Activated naive CD4-positive, alpha-beta T cell treated with anti-CD3 and anti-CD28 coated beads for 36 hours (primary cell): Measurements from ENCODE around the gene USP21. TPM values are rescaled to one million over a fixed set of nuclear protein-coding genes. Genes with fewer than 3 reads are reported as not detected.

Experiments
- CTCF ChIA-PET: fragments of 350-600 bp; sonication (Branson Sonifier 250); formaldehyde crosslinking; loops from one replicate; lab custom pipeline; 2021; ENCODE audit warnings: antibody characterized with exemption; lab: Charles Lee
- DNase-seq: peaks from one replicate; pipeline ENCODE4 v3.0.0-alpha.2; 2020
- H3K27ac Mint-ChIP-seq: one replicate; pipeline ENCODE4 v1.8.0; 2021; ENCODE audit warnings: mild to moderate bottlenecking, mixed read lengths
- H3K27me3 Mint-ChIP-seq: one replicate; pipeline ENCODE4 v1.8.0; 2021; ENCODE audit warnings: low read depth, mixed read lengths
- H3K36me3 Mint-ChIP-seq: one replicate; pipeline ENCODE4 v1.8.0; 2021; ENCODE audit warnings: low read depth, mixed read lengths
- H3K4me1 Mint-ChIP-seq: one replicate; pipeline ENCODE4 v1.8.0; 2021; ENCODE audit warnings: low read depth, mixed read lengths
- H3K4me3 Mint-ChIP-seq: one replicate; pipeline ENCODE4 v1.8.0; 2021; ENCODE audit warnings: mild to moderate bottlenecking, moderate library complexity, mixed read lengths
- H3K9me3 Mint-ChIP-seq: one replicate; pipeline ENCODE4 v1.8.0; 2021; ENCODE audit warnings: mixed read lengths
- intact Hi-C: fragments of 100-400 bp; cut with micrococcal nuclease; formaldehyde crosslinking; loops from one replicate; pipeline ENCODE4 v1.15.1; 2023
- total RNA-seq, 2 experiments: library from RNA; stranded (reverse); gene quantifications; one replicate each; pipeline ENCODE4 v1.2.3, GENCODE V29; 2021

The USP21 gene
- total RNA-seq, 2 experiments from 2014 or later = 35.7 to 36.1 TPM

DNA sequence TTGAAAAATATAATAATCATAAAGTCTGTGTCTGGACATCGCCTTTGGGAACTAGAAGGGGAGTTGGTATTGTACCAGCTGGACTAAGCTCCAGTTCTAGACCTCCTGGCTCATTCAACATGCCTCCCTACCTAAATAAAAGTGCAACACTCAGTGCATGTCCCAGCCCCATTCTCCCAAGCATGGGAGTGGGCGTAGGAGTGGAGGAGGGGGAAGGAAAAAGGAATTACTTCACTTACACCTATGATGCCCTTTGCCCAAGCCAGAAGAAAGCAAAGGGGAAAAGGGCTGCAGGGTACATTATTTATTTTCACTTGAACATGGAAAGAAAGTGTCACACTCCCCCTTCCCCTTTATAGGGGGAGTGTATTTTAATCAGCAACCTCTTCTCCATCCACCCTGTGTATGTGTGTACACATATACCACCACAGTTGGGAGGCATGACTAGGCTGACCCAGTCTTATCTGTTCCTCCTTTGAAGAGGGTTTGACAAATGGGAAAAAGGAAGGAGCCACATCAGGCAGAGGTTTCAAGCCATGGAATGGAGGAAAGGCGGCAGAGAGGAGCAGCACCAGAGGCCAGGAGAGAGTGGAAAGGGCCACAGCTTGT lies 38.2 kb upstream of the USP21 start:
- no peak for DNase-seq
- CTCF ChIA-PET = interaction anchor here (0.8 to 2.1 kb wide), 3 partner anchors 12 to 24 kb away, joined by 4 to 11 read pairs (median 5); partner anchors contain the start of gene DEDD
- H3K4me3 Mint-ChIP-seq = no peak overlapping the region
- H3K9me3 Mint-ChIP-seq = no peaks in the 10 kb centered on the region
- peaks cover 46% of the 10 kb centered on the region for H3K4me1 Mint-ChIP-seq
- intact Hi-C loops = no loop called here
- peak overlapping the region; percentile 88 for H3K27ac Mint-ChIP-seq
- H3K36me3 Mint-ChIP-seq = peaks cover 47% of the 10 kb centered on the region
- H3K27me3 Mint-ChIP-seq = no peaks in the 10 kb centered on the region

DNA sequence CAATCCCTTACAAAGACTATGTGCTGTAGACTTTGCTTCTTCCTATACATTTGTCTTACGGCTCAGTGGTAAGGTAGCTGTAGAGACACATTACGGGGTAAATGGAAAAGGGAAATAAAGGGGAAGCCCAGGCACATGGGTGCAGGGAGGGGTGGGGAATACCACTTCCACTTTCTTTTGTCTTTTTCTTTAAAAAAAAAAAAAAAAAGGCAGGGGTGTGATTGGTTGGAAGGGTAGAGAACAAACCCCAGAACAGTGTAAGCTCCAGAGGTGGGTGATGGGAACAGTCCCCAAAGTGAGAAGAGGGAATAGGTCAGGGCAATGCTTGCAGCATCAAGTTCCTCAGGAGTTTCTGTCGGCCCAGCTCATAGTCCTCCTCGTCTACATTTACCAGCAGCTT lies 37.5 kb upstream of the USP21 start:
- intact Hi-C loops = no loop called here
- CTCF ChIA-PET = interaction anchor here (0.8 to 2.1 kb wide), 3 partner anchors 11 to 24 kb away, joined by 4 to 11 read pairs (median 5); partner anchors contain the start of gene DEDD
- DNase-seq = no peak

GRCh38 chr1:161122967-161123366 lies 36.3 kb upstream of the USP21 start:
- peaks cover 52% of the 10 kb centered on the region for H3K36me3 Mint-ChIP-seq
- CTCF ChIA-PET = no interaction called here
- no peaks in the 10 kb centered on the region for H3K9me3 Mint-ChIP-seq

More for the DNA sequence above, 37.5 kb upstream of the USP21 start:
- H3K27me3 Mint-ChIP-seq = no peaks in the 10 kb centered on the region
- H3K36me3 Mint-ChIP-seq = peaks cover 47% of the 10 kb centered on the region
- H3K4me1 Mint-ChIP-seq = peaks cover 43% of the 10 kb centered on the region
- H3K4me3 Mint-ChIP-seq = no peak overlapping the region
- no peaks in the 10 kb centered on the region for H3K9me3 Mint-ChIP-seq
- H3K27ac Mint-ChIP-seq = peak overlapping the region; percentile 88

DNA sequence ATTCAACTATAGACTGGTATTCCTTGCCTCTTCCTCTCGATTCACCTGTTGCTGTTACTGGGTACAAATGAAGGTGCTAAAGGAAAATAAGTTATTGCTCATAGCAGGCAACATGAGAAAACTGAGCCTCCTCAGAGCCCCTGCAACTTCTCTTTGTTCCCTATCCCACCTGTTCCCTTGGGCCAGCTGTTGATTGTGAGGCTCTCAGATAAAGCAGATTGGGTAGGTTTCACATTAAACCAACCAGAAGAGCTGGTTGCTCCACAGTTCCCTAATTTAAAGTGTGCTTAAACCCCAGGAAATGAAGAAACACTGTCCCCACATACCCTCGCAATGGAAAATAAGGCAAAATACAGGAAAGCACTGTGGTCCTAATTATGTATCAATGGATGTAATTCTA lies 31.7 kb upstream of the USP21 start:
- Mint-ChIP-seq H3K4me3 (no peak overlapping the region), H3K9me3 (no peaks in the 10 kb centered on the region), H3K27me3 (no peaks in the 10 kb centered on the region), H3K27ac (no peak overlapping the region), H3K36me3 (peaks cover 52% of the 10 kb centered on the region), H3K4me1 (peaks cover 55% of the 10 kb centered on the region)
- intact Hi-C loops = no loop called here
- DNase-seq = no peak
- CTCF ChIA-PET = interaction anchor here (1.8 kb wide), 1 partner anchor 11 kb away, joined by 8 read pairs; no protein-coding TSS in a partner anchor

More at GRCh38 chr1:161122967-161123366, 36.3 kb upstream of the USP21 start:
- Mint-ChIP-seq H3K4me3 (no peak overlapping the region), H3K27me3 (no peaks in the 10 kb centered on the region), H3K27ac (peak overlapping the region; percentile 38), H3K4me1 (peaks cover 52% of the 10 kb centered on the region)
- intact Hi-C loops = no loop called here
- no peak for DNase-seq

- intact Hi-C loops = no loop called here
- peak overlapping the region; percentile 69 for H3K27ac Mint-ChIP-seq
- no peaks in the 10 kb centered on the region for H3K9me3 Mint-ChIP-seq
- DNase-seq = no peak
- no peak overlapping the region for H3K4me3 Mint-ChIP-seq
- H3K27me3 Mint-ChIP-seq = no peaks in the 10 kb centered on the region
- peaks cover 55% of the 10 kb centered on the region for H3K4me1 Mint-ChIP-seq
- CTCF ChIA-PET = interaction anchor here (1.2 to 1.8 kb wide), 2 partner anchors 10 to 14 kb away, joined by 3 to 8 read pairs; no protein-coding TSS in a partner anchor
- peaks cover 45% of the 10 kb centered on the region for H3K36me3 Mint-ChIP-seq
These were observed 30.5 kb upstream of the USP21 start for GRCh38 chr1:161128591-161129420.

GRCh38 chr1:161130266-161130665 lies 29.0 kb upstream of the USP21 start:
- Mint-ChIP-seq H3K9me3 (no peaks in the 10 kb centered on the region), H3K36me3 (peaks cover 43% of the 10 kb centered on the region), H3K27ac (peak overlapping the region; percentile 44), H3K27me3 (no peaks in the 10 kb centered on the region), H3K4me3 (no peak overlapping the region), H3K4me1 (peaks cover 55% of the 10 kb centered on the region)
- intact Hi-C loops = loop anchor here (10.0 kb wide), 1 partner anchor 295 kb away; no protein-coding TSS in a partner anchor
- CTCF ChIA-PET = interaction anchor here (1.2 kb wide), 2 partner anchors 13 to 36 kb away, joined by 3 read pairs; partner anchors contain the start of gene PPOX
- no peak for DNase-seq

DNA sequence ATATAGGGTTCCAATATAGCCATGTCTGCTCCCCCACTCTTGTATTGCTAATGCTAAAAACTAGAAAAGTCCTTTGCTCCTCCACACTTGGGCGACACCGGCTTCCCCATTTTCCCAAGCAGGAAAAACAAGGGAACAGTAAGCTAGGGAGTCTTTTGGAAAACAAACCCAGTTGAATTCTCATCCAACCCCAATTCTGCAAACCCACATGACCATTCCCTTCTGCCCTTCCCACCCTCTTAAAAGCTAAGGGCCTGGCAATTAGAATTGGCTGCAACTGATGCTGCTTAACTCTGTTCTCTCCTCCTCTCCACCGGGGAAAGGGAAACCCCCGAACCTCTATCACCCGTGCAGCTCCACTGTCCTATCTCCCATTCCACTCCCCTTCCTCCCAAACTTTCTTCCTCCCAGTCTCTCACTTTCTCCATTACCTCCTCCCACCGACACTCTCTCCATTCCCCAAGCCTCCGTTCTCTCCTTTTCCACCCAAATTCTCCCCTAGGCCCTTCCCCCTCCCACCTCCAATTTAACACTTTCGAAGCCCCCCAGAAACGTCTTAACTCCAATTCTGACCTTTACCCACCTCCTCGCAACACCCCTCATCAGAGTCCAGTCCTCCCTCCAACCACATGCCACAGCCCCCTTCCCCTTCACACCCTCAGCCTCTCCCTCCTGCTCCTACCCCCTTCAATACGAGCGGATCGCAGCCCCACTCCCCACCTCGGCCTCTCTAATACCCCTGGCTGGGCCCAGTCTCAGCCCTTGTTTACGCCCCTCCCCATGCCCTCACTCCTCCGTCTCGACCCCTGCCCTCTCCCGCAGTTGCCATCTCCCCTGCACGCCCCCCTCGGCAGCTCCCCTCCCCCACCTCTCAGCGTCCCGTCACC lies 27.5 kb upstream of the USP21 start:
- no peak overlapping the region for H3K27ac Mint-ChIP-seq
- peak; percentile 43 for DNase-seq
- H3K4me1 Mint-ChIP-seq = peaks cover 51% of the 10 kb centered on the region
- no peak overlapping the region for H3K4me3 Mint-ChIP-seq
- no peaks in the 10 kb centered on the region for H3K27me3 Mint-ChIP-seq
- peaks cover 34% of the 10 kb centered on the region for H3K36me3 Mint-ChIP-seq
- no peaks in the 10 kb centered on the region for H3K9me3 Mint-ChIP-seq
- CTCF ChIA-PET = interaction anchor here (0.6 to 2.4 kb wide), 7 partner anchors 9 to 295 kb away, joined by 3 to 11 read pairs (median 4); partner anchors contain the start of gene PPOX
- intact Hi-C loops = loop anchor here (1.0 to 10.0 kb wide), 9 partner anchors 12 to 297 kb away; partner anchors contain the start of genes ARHGAP30, NDUFS2, PPOX and UFC1

DNA sequence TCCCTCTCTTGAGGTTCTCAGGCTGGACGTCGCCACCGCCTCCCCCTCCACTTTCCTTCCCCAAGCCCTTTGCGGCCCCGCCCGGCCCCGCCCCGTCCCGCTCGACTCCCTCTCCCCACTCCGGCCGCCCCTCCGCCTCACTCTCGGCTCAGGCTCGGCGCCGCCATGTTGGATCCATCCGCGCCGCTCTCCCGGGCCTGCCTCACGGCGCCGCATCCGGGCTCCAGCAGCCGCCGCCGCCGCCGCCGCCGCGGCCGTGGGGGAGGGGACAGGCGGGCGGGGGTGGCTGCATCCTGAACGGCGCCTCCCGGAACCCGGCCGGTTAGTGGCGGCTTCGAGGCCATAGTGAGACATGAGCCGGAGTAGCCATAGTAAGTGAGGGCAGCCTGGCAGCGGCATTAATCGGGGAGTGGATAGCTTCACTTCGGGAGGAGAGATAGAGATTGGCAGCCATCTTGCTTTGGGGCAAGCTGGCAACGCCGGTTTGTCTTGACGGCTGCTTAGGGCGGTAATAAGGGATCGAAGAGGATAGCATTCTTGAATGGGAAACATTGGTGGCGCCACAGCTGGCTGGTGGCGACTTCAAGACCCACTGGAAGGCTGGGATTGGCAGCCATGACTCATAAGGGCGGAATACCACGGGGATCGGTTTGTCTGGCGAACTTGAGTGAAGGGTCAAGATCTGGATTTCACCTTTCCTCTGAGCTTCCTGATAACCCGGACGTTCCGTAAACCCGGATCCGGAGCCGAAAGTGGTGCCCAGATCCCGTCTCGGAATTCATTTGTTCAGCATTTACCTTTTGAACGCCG lies 26.7 kb upstream of the USP21 start, which contains the start of gene DEDD:
DEDD (minus strand) TSS at position 258 of the 810 bp plus-strand sequence. CDS start 8,205 bp downstream, outside the sequence.
- H3K9me3 Mint-ChIP-seq = no peaks in the 10 kb centered on the region
- H3K27ac Mint-ChIP-seq = no peak within 1 kb of the TSS
- peaks cover 27% of the 10 kb centered on the region for H3K36me3 Mint-ChIP-seq
- DNase-seq = peak; percentile 95
- H3K4me3 Mint-ChIP-seq = no peak within 1 kb of the TSS
- H3K4me1 Mint-ChIP-seq = peaks cover 44% of the 10 kb centered on the region
- no peaks in the 10 kb centered on the region for H3K27me3 Mint-ChIP-seq
- CTCF ChIA-PET = interaction anchor here (0.6 to 2.4 kb wide), 7 partner anchors 9 to 91 kb away, joined by 3 to 11 read pairs (median 4); partner anchors contain the start of gene PPOX
- intact Hi-C loops = loop anchor here (1.0 to 10.0 kb wide), 9 partner anchors 13 to 298 kb away; partner anchors contain the start of genes ARHGAP30, NDUFS2, PPOX and UFC1

DNA sequence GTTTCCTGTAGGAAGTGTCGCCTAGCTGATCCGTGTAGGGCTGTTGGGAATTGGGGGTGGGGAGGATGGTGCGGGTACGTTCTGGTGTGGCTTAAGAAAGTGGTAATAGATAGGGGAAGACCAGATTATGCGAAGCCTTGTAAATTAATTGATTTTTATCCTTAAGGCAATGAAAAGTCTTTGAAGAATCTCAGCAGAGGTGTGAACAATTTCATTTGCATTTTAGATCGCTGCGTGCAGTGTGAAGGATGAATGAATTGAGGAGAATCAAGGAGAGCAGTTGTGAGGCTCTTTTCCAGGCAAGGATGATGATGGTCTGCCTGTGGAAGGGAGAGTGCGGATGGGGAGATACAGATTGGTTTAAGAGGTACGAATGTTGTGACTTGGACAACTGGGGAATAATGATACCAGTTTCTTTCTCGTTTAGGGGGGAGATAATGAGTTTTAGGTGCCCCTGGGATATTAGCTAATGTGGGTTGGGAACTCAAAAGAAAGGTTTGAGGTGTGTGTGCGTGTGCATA lies 26.0 kb upstream of the USP21 start:
- Mint-ChIP-seq H3K27ac (no peak overlapping the region), H3K4me3 (no peak overlapping the region), H3K27me3 (no peaks in the 10 kb centered on the region), H3K4me1 (peaks cover 37% of the 10 kb centered on the region), H3K9me3 (no peaks in the 10 kb centered on the region), H3K36me3 (peaks cover 22% of the 10 kb centered on the region)
- intact Hi-C loops = loop anchor here (2.0 to 10.0 kb wide), 2 partner anchors 52 to 298 kb away; no protein-coding TSS in a partner anchor
- DNase-seq = no peak
- CTCF ChIA-PET = interaction anchor here (0.8 to 2.4 kb wide), 6 partner anchors 8 to 91 kb away, joined by 3 to 11 read pairs (median 6); partner anchors contain the start of gene PPOX

DNA sequence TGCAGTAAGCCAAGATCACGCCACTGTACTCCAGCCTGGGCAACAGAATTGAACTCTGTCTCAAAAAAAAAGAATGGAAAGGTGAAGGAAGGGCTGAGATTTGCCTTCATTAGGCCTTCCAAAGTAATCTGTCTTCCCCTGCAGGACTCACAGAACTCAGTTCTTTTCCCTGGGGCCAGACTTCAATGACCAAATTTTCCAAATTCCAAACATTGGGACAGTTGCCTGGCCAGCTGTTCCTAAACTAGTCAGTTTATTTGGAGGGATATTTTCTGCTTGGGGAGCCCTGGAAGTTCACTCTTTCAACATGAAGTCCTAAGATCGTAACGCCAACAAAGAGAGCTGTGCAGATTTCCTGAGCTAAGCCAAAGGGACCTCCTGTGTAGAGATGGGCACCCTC lies 21.4 kb upstream of the USP21 start:
- H3K27ac Mint-ChIP-seq = no peak overlapping the region
- peaks cover 2% of the 10 kb centered on the region for H3K36me3 Mint-ChIP-seq
- CTCF ChIA-PET = interaction anchor here (0.7 to 7.8 kb wide), 14 partner anchors 10 to 303 kb away, joined by 3 to 45 read pairs (median 6); partner anchors contain the start of genes ARHGAP30 and KLHDC9
- H3K9me3 Mint-ChIP-seq = no peaks in the 10 kb centered on the region
- DNase-seq = no peak
- H3K27me3 Mint-ChIP-seq = no peaks in the 10 kb centered on the region
- intact Hi-C loops = loop anchor here (2.0 to 10.0 kb wide), 2 partner anchors 39 to 303 kb away; partner anchors contain the start of gene KLHDC9
- H3K4me3 Mint-ChIP-seq = no peak overlapping the region
- peaks cover 4% of the 10 kb centered on the region for H3K4me1 Mint-ChIP-seq
